HFF-Myc (cell line): Measurements from ENCODE around the gene HK1.

Experiments used
- DNase-seq: peaks from one replicate; pipeline ENCODE4 v3.0.0-alpha.2; 2011; ENCODE audit warnings: low read depth; ENCODE audit errors: extremely low read depth
- H3K4me3 ChIP-seq: replicated peaks from 2 replicates; pipeline ENCODE4 v1.5.1; 2011; ENCODE audit warnings: low read depth, mild to moderate bottlenecking, control low read depth, low read length
- TF ChIP-seq, protein P1 (sequence below): IDR thresholded peaks from 2 replicates; pipeline ENCODE4 v1.5.1; 2012; ENCODE audit warnings: mild to moderate bottlenecking, low read depth, low read length, control low read depth; ENCODE audit errors: missing control alignments

The HK1 gene

DNA sequence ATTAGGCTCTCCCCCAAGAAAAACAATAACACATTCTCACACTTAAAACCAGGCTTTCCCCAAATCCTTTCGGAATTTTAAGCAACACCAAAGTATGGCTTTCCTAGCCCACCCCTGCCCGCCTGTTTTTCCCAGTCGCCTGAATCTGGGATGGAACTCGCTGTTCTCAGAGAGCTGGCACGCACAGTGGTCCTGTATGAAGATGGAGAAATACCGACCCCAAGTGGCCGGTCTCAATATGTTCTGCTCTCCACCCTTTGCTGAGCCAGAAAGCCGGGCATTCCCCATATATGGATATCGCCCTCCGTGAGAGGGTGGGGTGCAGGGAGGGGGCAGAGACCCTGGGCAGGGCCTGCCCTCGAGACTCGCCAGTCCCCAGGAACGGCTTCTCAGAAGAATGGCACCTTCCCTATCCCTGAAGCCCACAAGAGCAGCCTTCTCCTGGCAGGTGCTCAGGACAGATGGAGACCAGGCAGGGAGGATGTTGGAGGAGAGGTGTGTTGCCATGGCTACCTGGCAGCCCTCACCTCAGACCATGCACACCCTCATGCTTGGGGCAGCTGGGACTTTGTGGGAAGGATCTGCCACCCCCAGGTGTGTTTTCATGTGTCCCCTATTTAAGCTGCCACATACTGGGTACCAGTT is 135.0 kb downstream of the HK1 start:
- no peak overlapping the region for H3K4me3 ChIP-seq
- DNase-seq: peak; percentile 42
- TF ChIP-seq, protein P1, sequence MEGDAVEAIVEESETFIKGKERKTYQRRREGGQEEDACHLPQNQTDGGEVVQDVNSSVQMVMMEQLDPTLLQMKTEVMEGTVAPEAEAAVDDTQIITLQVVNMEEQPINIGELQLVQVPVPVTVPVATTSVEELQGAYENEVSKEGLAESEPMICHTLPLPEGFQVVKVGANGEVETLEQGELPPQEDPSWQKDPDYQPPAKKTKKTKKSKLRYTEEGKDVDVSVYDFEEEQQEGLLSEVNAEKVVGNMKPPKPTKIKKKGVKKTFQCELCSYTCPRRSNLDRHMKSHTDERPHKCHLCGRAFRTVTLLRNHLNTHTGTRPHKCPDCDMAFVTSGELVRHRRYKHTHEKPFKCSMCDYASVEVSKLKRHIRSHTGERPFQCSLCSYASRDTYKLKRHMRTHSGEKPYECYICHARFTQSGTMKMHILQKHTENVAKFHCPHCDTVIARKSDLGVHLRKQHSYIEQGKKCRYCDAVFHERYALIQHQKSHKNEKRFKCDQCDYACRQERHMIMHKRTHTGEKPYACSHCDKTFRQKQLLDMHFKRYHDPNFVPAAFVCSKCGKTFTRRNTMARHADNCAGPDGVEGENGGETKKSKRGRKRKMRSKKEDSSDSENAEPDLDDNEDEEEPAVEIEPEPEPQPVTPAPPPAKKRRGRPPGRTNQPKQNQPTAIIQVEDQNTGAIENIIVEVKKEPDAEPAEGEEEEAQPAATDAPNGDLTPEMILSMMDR: peak; percentile 65

DNA sequence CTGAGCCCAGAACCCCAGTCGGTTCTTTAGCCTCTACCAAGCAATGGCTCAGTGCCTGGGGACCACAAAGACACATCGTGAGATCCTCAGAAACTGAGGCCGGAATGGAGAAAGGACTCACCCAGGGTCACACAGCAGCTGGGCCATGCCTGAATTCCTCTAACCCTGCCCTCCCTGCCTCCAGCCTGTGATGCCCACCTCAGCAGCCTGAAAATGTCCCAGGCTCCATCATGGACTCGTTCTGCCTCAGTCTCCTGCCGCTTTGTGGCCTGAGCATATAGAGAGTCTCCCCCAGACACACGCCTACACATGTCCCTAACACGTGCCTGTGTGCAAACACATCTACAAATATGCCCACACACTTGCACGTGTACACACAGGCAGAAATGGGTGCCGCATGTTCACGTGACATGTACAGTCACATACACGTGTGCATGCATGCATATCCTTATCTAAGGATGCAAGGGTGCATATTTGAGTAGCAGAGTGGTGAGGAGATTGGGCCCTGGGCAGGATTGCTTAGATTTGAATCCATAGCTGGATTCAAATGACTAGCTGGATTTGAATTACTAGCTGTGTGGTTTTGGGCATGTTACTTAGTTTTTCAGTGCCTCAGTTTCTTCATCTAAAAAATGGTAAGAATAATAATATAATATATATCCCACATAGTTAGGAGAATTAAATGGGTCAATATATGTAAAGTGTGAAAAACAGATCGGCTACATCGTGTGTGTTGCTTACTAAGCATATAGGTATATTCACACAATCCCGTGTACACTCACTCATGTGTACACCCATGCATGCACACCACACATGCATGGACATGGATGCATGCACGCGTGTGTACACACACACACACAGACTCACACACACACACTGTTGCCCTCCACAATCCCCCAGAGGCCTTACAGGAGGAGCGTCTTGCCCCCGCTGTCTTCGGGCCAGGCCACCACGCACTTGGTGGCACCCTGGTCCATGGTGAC is 136.0 kb downstream of the HK1 start:
- TF ChIP-seq, protein P1: no peak
- no peak overlapping the region for H3K4me3 ChIP-seq
- DNase-seq: no peak

DNA sequence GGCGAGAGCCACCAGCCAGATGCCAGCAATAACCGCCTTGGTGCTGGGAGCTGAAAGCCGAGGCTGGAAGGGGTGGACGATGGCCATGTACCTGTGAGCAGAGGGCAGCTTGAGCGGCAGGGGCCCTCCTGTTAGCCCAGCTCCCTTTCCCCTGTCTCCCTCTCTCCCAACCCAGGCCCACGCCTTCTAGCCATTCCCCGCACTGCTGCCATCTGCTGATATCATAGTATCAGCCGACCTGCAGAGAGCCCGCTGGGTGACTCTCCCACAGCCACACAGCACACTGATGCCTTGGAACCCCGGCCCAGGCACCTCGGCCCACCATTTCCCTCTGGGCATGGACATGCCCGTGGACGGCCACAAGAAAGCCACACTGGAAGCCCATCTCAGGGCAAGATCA is 136.8 kb downstream of the HK1 start:
- no peak for DNase-seq
- TF ChIP-seq, protein P1: no peak
- H3K4me3 ChIP-seq: no peak overlapping the region

DNA sequence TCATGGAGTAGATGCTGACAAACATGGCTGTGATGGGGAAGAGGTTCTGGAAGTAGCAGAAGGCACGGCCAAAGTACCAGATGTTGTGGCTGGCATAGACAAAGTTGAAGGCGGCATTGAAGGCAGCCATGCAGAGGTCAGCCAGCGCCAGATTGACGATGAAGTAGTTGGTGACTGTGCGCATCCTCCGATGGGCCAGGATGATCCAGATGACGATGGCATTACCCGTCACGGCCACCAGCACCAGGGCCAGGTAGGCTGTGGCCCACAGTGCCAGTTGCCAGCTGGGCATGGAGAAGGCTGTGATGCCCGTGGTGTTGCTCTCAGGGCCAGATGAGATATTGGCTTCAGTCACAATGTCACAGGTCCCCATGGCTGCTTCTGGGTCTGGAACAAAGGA is 137.7 kb downstream of the HK1 start:
- H3K4me3 ChIP-seq: no peak overlapping the region
- TF ChIP-seq, protein P1: no peak
- no peak for DNase-seq

DNA sequence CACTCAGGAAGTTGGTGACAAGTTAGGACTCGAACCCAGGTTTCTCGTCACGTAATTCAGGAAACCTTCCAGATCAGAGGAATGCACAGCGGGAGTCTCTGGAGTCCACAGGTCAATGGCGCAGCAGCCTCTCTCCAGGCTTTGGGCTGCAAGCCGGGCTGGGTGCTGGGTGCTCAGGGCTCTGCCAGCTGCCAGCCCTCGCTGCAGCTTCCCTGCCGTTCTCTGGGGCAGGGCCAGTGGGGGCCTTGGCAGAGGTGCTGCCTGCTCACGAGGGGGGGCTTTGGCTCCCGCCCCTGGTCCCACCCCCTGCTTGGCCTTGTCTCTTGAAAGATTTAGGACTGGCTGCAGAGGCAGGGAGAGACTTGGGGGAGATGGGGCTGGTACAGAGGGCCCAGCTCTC is 138.4 kb downstream of the HK1 start, which contains the start of gene TACR2:
TSS of gene TACR2 (minus strand) at position 224 of the 400 bp plus-strand sequence. CDS start 595 bp downstream, outside the sequence.
- TF ChIP-seq, protein P1: no peak
- no peak for DNase-seq
- H3K4me3 ChIP-seq: no peak within 1 kb of the TSS

DNA sequence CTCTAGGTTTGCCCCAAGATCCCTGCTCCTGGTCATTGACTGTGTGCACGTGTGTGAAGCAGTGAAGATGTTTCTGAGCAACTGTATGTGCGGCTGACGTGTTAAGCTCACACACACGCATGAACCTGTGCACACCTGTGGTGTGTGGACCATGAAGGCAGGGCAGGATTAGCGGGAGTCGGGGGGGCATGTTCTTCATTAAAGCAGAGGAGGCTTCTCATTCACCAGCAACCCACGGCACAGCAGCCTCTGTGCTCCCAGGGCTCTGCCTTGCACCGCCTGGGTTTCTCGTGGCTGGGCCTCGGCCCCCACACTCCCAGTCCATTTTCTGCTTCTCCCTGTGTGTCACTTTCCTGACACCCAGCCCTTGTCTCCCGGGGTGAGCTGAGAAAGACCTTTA is 139.2 kb downstream of the HK1 start:
- TF ChIP-seq, protein P1: no peak
- no peak overlapping the region for H3K4me3 ChIP-seq
- no peak for DNase-seq
